ENCODE results near the gene RIPPLY3.
A peak's percentile ranks its signal among the peaks of the same experiment; 100 is the strongest.

RIPPLY3 gene

DNA sequence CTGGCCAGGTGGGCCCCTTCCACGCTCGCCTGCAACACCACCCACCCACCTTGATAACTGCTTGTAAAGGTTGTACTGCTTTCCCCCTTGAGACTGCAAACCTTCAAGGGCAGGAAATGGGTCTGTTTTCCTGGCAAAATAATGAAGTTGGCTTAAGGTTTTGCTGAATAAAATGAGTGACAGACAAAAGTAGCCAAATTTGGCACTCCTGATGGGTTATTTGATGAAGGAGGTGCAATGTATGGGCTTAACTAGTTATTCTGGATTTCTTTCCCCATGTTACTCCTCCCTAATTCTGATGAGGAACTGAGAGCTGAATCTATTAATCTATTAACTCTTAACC lies 25.5 kb upstream of the RIPPLY3 start:
- H3K27ac ChIP-seq: peak overlapping the region; percentile 21
- H3K4me2 ChIP-seq (ENCODE audit: low read length): peak overlapping the region; percentile 71
- no peak overlapping the region for H3K9ac ChIP-seq
- H2AFZ ChIP-seq: peak overlapping the region; percentile 80
- no peaks in the 10 kb centered on the region for H3K79me2 ChIP-seq
- H3K4me3 ChIP-seq (ENCODE audit: low read depth, low read length): peak overlapping the region; percentile 49
- H3K4me1 ChIP-seq: peaks cover 2% of the 10 kb centered on the region
- H3K27me3 ChIP-seq (ENCODE audit: control insufficient read depth, insufficient read depth, low read length): no peaks in the 10 kb centered on the region
- no peaks in the 10 kb centered on the region for H3K9me3 ChIP-seq (ENCODE audit: control insufficient read depth, low read length)
- no peak for TF ChIP-seq CTCF (IDR thresholded peaks at IDR 0.05)
- H3K36me3 ChIP-seq (ENCODE audit: control insufficient read depth, insufficient read depth, low read length): no peaks in the 10 kb centered on the region

GRCh38 chr21:36981977-36982700 lies 24.4 kb upstream of the RIPPLY3 start:
- Histone ChIP-seq H3K4me2 (ENCODE audit: low read length) (no peak overlapping the region), H3K36me3 (ENCODE audit: control insufficient read depth, insufficient read depth, low read length) (no peaks in the 10 kb centered on the region), H3K4me3 (ENCODE audit: low read depth, low read length) (no peak overlapping the region), H3K4me1 (peaks cover 2% of the 10 kb centered on the region), H3K9ac (no peak overlapping the region), H3K79me2 (no peaks in the 10 kb centered on the region), H3K9me3 (ENCODE audit: control insufficient read depth, low read length) (no peaks in the 10 kb centered on the region), H3K27ac (no peak overlapping the region), H3K27me3 (ENCODE audit: control insufficient read depth, insufficient read depth, low read length) (no peaks in the 10 kb centered on the region), H2AFZ (no peak overlapping the region)
- no peak for TF ChIP-seq CTCF (IDR thresholded peaks at IDR 0.05)

- H3K27ac ChIP-seq: no peak overlapping the region
- no peaks in the 10 kb centered on the region for H3K36me3 ChIP-seq (ENCODE audit: control insufficient read depth, insufficient read depth, low read length)
- H3K79me2 ChIP-seq: no peaks in the 10 kb centered on the region
- H3K4me3 ChIP-seq (ENCODE audit: low read depth, low read length): no peak overlapping the region
- H3K27me3 ChIP-seq (ENCODE audit: control insufficient read depth, insufficient read depth, low read length): no peaks in the 10 kb centered on the region
- no peak overlapping the region for H3K4me2 ChIP-seq (ENCODE audit: low read length)
- no peak overlapping the region for H2AFZ ChIP-seq
- H3K9ac ChIP-seq: no peak overlapping the region
- H3K4me1 ChIP-seq: no peaks in the 10 kb centered on the region
- no peak for TF ChIP-seq CTCF (IDR thresholded peaks at IDR 0.05)
- H3K9me3 ChIP-seq (ENCODE audit: control insufficient read depth, low read length): no peaks in the 10 kb centered on the region
These were observed 20.5 kb upstream of the RIPPLY3 start for GRCh38 chr21:36985751-36986594.

DNA sequence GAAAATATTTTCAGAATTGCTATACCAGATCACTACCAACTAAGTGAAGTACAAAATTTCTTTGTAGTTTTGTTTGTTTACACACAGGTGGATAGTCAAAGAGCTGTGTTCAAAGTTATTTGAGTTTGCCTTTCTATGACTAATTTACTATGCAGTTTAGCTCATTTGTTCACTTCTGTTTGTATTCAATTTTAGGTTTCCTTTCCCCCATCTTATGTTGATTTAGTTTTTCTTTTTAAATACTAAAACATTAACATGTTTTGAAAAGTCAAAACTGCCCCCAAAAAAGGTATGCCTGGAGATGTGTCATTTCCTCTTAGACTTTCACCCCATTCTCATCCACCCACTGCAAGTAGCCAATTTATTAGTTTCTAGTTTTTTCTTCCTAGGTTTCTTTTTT lies 18.7 kb upstream of the RIPPLY3 start:
- H3K79me2 ChIP-seq: no peaks in the 10 kb centered on the region
- H3K4me1 ChIP-seq: no peaks in the 10 kb centered on the region
- H2AFZ ChIP-seq: no peak overlapping the region
- H3K27ac ChIP-seq: no peak overlapping the region
- no peak for TF ChIP-seq CTCF (IDR thresholded peaks at IDR 0.05)
- no peaks in the 10 kb centered on the region for H3K36me3 ChIP-seq (ENCODE audit: control insufficient read depth, insufficient read depth, low read length)
- no peaks in the 10 kb centered on the region for H3K27me3 ChIP-seq (ENCODE audit: control insufficient read depth, insufficient read depth, low read length)
- H3K4me3 ChIP-seq (ENCODE audit: low read depth, low read length): no peak overlapping the region
- H3K9ac ChIP-seq: no peak overlapping the region
- no peaks in the 10 kb centered on the region for H3K9me3 ChIP-seq (ENCODE audit: control insufficient read depth, low read length)
- H3K4me2 ChIP-seq (ENCODE audit: low read length): no peak overlapping the region
